Measurements from ENCODE around the gene CARD14.
"Not testable (repeated sequence)": the region's sequence is repeated elsewhere in the genome, so short reads cannot be mapped to it uniquely, and the experiment has no call there.

GRCh38 chr17:80199295-80199694, 29.5 kb downstream of the CARD14 start:
- not testable (repeated sequence) for TF ChIP-seq CTCF, POLR2A (IDR thresholded peaks at IDR 0.05)
